ENCODE measurements around the gene HS3ST3B1.

HS3ST3B1 gene

GRCh38 chr17:14300575-14301278 lies at the start of gene HS3ST3B1:
Gene HS3ST3B1, plus strand, starts transcription at chr17:14301081. Its CDS starts 438 bp downstream, at chr17:14301519.
- peak; percentile 94 for DNase-seq (ENCODE audit: low spot score)

GRCh38 chr17:14261406-14261805 lies 39.5 kb upstream of the HS3ST3B1 start:
- no peak for DNase-seq (ENCODE audit: low spot score)

GRCh38 chr17:14268264-14268663 lies 32.6 kb upstream of the HS3ST3B1 start:
- DNase-seq (ENCODE audit: low spot score), result no peak

GRCh38 chr17:14269473-14269872 lies 31.4 kb upstream of the HS3ST3B1 start:
- no peak for DNase-seq (ENCODE audit: low spot score)

GRCh38 chr17:14270508-14270907 lies 30.4 kb upstream of the HS3ST3B1 start:
- DNase-seq (ENCODE audit: low spot score), result no peak

GRCh38 chr17:14276535-14277250 lies 24.2 kb upstream of the HS3ST3B1 start:
- DNase-seq (ENCODE audit: low spot score), result no peak

GRCh38 chr17:14281530-14281929 lies 19.4 kb upstream of the HS3ST3B1 start:
- no peak for DNase-seq (ENCODE audit: low spot score)

- no peak for DNase-seq (ENCODE audit: low spot score)
These were observed 18.2 kb upstream of the HS3ST3B1 start for GRCh38 chr17:14282726-14283125.

- no peak for DNase-seq (ENCODE audit: low spot score)
These were observed 11.7 kb upstream of the HS3ST3B1 start for GRCh38 chr17:14289162-14289561.

GRCh38 chr17:14294876-14295275 lies 6.0 kb upstream of the HS3ST3B1 start:
- DNase-seq (ENCODE audit: low spot score), result no peak

- no peak for DNase-seq (ENCODE audit: low spot score)
These were observed 5.2 kb upstream of the HS3ST3B1 start for GRCh38 chr17:14295676-14296075.

GRCh38 chr17:14296166-14296910 lies 4.5 kb upstream of the HS3ST3B1 start:
- no peak for DNase-seq (ENCODE audit: low spot score)

- no peak for DNase-seq (ENCODE audit: low spot score)
These were observed 3.6 kb upstream of the HS3ST3B1 start for GRCh38 chr17:14297161-14297851.

- DNase-seq (ENCODE audit: low spot score), result no peak
These were observed 2.5 kb upstream of the HS3ST3B1 start for GRCh38 chr17:14298221-14298946.

- DNase-seq (ENCODE audit: low spot score), result no peak
These were observed 2.0 kb upstream of the HS3ST3B1 start for GRCh38 chr17:14298947-14299279.

- no peak for DNase-seq (ENCODE audit: low spot score)
These were observed 1.4 kb upstream of the HS3ST3B1 start for GRCh38 chr17:14299280-14300141.

GRCh38 chr17:14301279-14302090 lies 604 bp downstream of the HS3ST3B1 start:
- DNase-seq (ENCODE audit: low spot score), result no peak

GRCh38 chr17:14302091-14302430 lies 1.2 kb downstream of the HS3ST3B1 start:
- no peak for DNase-seq (ENCODE audit: low spot score)

- peak; percentile 57 for DNase-seq (ENCODE audit: low spot score)
These were observed 1.7 kb downstream of the HS3ST3B1 start for GRCh38 chr17:14302431-14303099.

All from pons (tissue), 1 donor.